HepG2 (cell line): ENCODE data around the gene SF3B6. TPM values are rescaled to one million over a fixed set of nuclear protein-coding genes. Genes with fewer than 3 reads are reported as not detected.

Source experiments
- AKAP8 ChIP-seq: sonication (generic); formaldehyde crosslinking; IDR thresholded peaks from 2 replicates; pipeline ENCODE4 v1.5.1; 2020; ENCODE audit warnings: mild to moderate bottlenecking, missing genetic modification reagents
- HMG20A ChIP-seq: IDR thresholded peaks from 2 replicates; pipeline ENCODE4 v1.6.1; 2016; ENCODE audit warnings: borderline replicate concordance
- KDM5A ChIP-seq: fragments of 200-600 bp; sonication (generic); IDR thresholded peaks from 2 replicates; pipeline ENCODE4 v1.7.0; 2018; ENCODE audit warnings: antibody characterized with exemption, mild to moderate bottlenecking, low read length, borderline replicate concordance
- KLF9 ChIP-seq: IDR thresholded peaks from 2 replicates; pipeline ENCODE4 v1.6.1; 2016; ENCODE audit warnings: low read depth
- NR3C1 ChIP-seq: sonication (generic); formaldehyde crosslinking; IDR thresholded peaks from 2 replicates; pipeline ENCODE4 v1.4.0; 2020; ENCODE audit warnings: missing genetic modification reagents
- PITX1 ChIP-seq: sonication (generic); formaldehyde crosslinking; IDR thresholded peaks from 2 replicates; pipeline ENCODE4 v1.5.1; 2020; ENCODE audit warnings: mild to moderate bottlenecking, missing genetic modification reagents
- PRPF4 ChIP-seq: fragments of 200-400 bp; formaldehyde crosslinking; IDR thresholded peaks from 2 replicates; pipeline ENCODE4 v1.6.1; 2016; ENCODE audit warnings: low read length, low read depth; ENCODE audit not compliant: poor library complexity, severe bottlenecking
- RXRB ChIP-seq: IDR thresholded peaks from 2 replicates; pipeline ENCODE4 v1.6.1; 2016; ENCODE audit warnings: borderline replicate concordance, missing genetic modification reagents, missing compliant biosample characterization
- SMAD9 ChIP-seq: sonication (generic); formaldehyde crosslinking; IDR thresholded peaks from 2 replicates; pipeline ENCODE4 v1.5.1; 2020; ENCODE audit warnings: mild to moderate bottlenecking, missing genetic modification reagents
- SNRNP70 ChIP-seq: fragments of 200-400 bp; formaldehyde crosslinking; IDR thresholded peaks from 2 replicates; pipeline ENCODE4 v1.6.1; 2017; ENCODE audit warnings: mild to moderate bottlenecking, low read depth, low read length, moderate library complexity
- SUZ12 ChIP-seq: fragments of 150-350 bp; IDR thresholded peaks from 2 replicates; pipeline ENCODE4 v1.6.1; 2014; ENCODE audit warnings: low read depth, low read length
- ZIK1 ChIP-seq: sonication (generic); formaldehyde crosslinking; IDR thresholded peaks from 2 replicates; pipeline ENCODE4 v1.5.0; 2020; ENCODE audit warnings: mild to moderate bottlenecking, low read depth, missing genetic modification reagents, borderline replicate concordance
- ZKSCAN8 ChIP-seq: IDR thresholded peaks from 2 replicates; pipeline ENCODE4 v1.6.1; 2016; ENCODE audit warnings: borderline replicate concordance, missing genetic modification reagents, missing compliant biosample characterization
- ZNF790 ChIP-seq: sonication (generic); formaldehyde crosslinking; IDR thresholded peaks from 2 replicates; pipeline ENCODE4 v1.8.0; 2022; ENCODE audit warnings: missing genetic modification reagents, mild to moderate bottlenecking, borderline replicate concordance
- ZNF841 ChIP-seq: sonication (generic); formaldehyde crosslinking; IDR thresholded peaks from 2 replicates; pipeline ENCODE4 v1.8.1; 2023; ENCODE audit warnings: missing genetic modification reagents, borderline replicate concordance
- polyA plus RNA-seq, 8 experiments: library from polyadenylated mRNA; depleted of rRNA in 3 of 8; stranded (reverse) in 7 of 8; unstranded in 1 of 8; fragments of >200 nt; fragmentation: Illumina TruSeq in 4 of 8; extraction: Trizol in 4 of 8; gene quantifications; 2 replicates each; pipeline versions ENCODE4 v1.2.1 to v1.2.3, GENCODE V29; 2011 to 2016; ENCODE audit warnings: low read depth in 4 of 8, missing spikeins in 1 of 8, mixed read lengths in 1 of 8; ENCODE audit not compliant: insufficient read depth in 1 of 8
- total RNA-seq, 5 experiments: library from RNA; depleted of rRNA; stranded (reverse); fragments of >200 nt; fragmentation: Illumina TruSeq; extraction: Trizol; gene quantifications; 2 replicates each; pipeline ENCODE4 v1.2.3, GENCODE V29; 2016; ENCODE audit warnings: low read depth in 1 of 5
- TF ChIP-seq, protein P1 (sequence below): sonication (generic); formaldehyde crosslinking; IDR thresholded peaks from 2 replicates; pipeline ENCODE4 v1.4.0; 2020; ENCODE audit warnings: missing genetic modification reagents
- TF ChIP-seq, protein P2 (sequence below): sonication (generic); formaldehyde crosslinking; IDR thresholded peaks from 2 replicates; pipeline ENCODE4 v1.5.0; 2020; ENCODE audit warnings: missing genetic modification reagents
- TF ChIP-seq, protein P3 (sequence below): sonication (generic); formaldehyde crosslinking; IDR thresholded peaks from 2 replicates; pipeline ENCODE4 v1.5.1; 2020; ENCODE audit warnings: mild to moderate bottlenecking, missing genetic modification reagents, borderline replicate concordance

The SF3B6 gene
- total and polyA plus RNA-seq, 2 of the 13 experiments (the other 11 are each of a cell fraction or from before 2014, with no cell fraction given): 177 to 182 TPM

DNA sequence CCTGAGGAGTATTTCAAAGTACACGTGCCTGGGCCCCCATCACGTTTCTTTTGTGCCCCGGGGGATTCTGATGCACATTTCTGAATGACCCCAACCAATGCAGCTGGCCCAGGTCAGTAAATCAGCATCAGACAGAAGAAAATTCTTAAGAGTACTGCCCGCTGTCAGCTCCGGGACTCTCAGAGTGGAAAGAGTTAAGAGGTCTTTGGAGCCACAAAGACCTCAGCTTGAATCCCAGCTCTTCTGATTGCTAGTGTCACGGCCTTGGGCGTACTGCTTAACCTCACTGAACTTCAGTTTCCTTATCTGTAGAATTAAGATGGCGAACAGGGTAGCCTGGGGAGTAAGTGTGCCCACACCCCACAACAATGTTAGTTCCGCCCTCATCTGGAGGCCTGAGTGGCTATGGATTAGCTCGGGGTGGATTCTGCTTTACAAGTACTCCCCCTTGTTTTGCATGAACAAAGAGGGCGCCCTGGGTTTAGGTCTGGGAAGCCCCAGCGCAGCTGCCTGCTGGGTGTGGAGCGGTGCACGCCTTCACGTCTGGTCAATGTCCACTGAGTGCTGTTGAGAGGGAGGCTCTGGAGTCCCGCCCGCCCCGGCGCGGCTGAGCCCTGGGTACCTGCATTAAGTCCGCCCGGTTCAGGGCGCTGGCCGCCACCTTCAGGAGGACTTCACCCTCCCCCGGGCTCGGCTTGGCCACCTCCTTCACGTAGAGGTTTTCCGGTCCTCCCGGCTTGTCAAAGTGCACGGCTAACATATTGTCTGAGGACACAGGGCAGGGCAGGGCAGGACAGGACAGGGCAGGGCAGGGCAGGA is 7.7 kb upstream of the SF3B6 start (continued):
- TF ChIP-seq, protein P1, sequence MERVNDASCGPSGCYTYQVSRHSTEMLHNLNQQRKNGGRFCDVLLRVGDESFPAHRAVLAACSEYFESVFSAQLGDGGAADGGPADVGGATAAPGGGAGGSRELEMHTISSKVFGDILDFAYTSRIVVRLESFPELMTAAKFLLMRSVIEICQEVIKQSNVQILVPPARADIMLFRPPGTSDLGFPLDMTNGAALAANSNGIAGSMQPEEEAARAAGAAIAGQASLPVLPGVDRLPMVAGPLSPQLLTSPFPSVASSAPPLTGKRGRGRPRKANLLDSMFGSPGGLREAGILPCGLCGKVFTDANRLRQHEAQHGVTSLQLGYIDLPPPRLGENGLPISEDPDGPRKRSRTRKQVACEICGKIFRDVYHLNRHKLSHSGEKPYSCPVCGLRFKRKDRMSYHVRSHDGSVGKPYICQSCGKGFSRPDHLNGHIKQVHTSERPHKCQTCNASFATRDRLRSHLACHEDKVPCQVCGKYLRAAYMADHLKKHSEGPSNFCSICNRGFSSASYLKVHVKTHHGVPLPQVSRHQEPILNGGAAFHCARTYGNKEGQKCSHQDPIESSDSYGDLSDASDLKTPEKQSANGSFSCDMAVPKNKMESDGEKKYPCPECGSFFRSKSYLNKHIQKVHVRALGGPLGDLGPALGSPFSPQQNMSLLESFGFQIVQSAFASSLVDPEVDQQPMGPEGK (CRISPR knock-in tag): peak; percentile 84
- TF ChIP-seq AKAP8 (CRISPR knock-in tag) (peak; percentile 82), HMG20A (CRISPR knock-in tag) (no peak), SNRNP70 (no peak), PITX1 (CRISPR knock-in tag) (peak; percentile 93), SMAD9 (CRISPR knock-in tag) (no peak; the same call in 1 of the 2 replicates), PRPF4 (no peak), KDM5A (peak; percentile 37; the same call in 1 of the 2 replicates), ZIK1 (0 out of 2 replicates have a peak, but pooled peaks have one; percentile 61), SUZ12 (no peak), ZNF841 (CRISPR knock-in tag) (no peak; the same call in 1 of the 2 replicates), NR3C1 (CRISPR knock-in tag) (no peak), RXRB (no peak; the same call in 1 of the 2 replicates), ZNF790 (CRISPR knock-in tag) (no peak), KLF9 (CRISPR knock-in tag) (peak; percentile 71), ZKSCAN8 (CRISPR knock-in tag) (0 out of 2 replicates have a peak, but pooled peaks have one; percentile 45)
- TF ChIP-seq, protein P2, sequence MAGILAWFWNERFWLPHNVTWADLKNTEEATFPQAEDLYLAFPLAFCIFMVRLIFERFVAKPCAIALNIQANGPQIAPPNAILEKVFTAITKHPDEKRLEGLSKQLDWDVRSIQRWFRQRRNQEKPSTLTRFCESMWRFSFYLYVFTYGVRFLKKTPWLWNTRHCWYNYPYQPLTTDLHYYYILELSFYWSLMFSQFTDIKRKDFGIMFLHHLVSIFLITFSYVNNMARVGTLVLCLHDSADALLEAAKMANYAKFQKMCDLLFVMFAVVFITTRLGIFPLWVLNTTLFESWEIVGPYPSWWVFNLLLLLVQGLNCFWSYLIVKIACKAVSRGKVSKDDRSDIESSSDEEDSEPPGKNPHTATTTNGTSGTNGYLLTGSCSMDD (CRISPR knock-in tag): no peak
- TF ChIP-seq, protein P3, sequence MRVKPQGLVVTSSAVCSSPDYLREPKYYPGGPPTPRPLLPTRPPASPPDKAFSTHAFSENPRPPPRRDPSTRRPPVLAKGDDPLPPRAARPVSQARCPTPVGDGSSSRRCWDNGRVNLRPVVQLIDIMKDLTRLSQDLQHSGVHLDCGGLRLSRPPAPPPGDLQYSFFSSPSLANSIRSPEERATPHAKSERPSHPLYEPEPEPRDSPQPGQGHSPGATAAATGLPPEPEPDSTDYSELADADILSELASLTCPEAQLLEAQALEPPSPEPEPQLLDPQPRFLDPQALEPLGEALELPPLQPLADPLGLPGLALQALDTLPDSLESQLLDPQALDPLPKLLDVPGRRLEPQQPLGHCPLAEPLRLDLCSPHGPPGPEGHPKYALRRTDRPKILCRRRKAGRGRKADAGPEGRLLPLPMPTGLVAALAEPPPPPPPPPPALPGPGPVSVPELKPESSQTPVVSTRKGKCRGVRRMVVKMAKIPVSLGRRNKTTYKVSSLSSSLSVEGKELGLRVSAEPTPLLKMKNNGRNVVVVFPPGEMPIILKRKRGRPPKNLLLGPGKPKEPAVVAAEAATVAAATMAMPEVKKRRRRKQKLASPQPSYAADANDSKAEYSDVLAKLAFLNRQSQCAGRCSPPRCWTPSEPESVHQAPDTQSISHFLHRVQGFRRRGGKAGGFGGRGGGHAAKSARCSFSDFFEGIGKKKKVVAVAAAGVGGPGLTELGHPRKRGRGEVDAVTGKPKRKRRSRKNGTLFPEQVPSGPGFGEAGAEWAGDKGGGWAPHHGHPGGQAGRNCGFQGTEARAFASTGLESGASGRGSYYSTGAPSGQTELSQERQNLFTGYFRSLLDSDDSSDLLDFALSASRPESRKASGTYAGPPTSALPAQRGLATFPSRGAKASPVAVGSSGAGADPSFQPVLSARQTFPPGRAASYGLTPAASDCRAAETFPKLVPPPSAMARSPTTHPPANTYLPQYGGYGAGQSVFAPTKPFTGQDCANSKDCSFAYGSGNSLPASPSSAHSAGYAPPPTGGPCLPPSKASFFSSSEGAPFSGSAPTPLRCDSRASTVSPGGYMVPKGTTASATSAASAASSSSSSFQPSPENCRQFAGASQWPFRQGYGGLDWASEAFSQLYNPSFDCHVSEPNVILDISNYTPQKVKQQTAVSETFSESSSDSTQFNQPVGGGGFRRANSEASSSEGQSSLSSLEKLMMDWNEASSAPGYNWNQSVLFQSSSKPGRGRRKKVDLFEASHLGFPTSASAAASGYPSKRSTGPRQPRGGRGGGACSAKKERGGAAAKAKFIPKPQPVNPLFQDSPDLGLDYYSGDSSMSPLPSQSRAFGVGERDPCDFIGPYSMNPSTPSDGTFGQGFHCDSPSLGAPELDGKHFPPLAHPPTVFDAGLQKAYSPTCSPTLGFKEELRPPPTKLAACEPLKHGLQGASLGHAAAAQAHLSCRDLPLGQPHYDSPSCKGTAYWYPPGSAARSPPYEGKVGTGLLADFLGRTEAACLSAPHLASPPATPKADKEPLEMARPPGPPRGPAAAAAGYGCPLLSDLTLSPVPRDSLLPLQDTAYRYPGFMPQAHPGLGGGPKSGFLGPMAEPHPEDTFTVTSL (CRISPR knock-in tag): peak; percentile 79
